HEK293 (cell line): ENCODE data around the gene ARHGEF39.

ENCODE experiments used
- CTCF ChIA-PET: fragments of 350-600 bp; formaldehyde crosslinking; extraction: SDS; loops from one replicate; lab custom pipeline; 2021; ENCODE audit warnings: antibody characterized with exemption; lab: Yijun Ruan, JAX
- POLR2A ChIA-PET: fragments of 300-600 bp; formaldehyde crosslinking; extraction: SDS; loops from one replicate; lab custom pipeline; 2020; ENCODE audit warnings: antibody characterized with exemption, inconsistent platforms; lab: Yijun Ruan, JAX
- H3K27ac ChIP-seq: fragments of 200-500 bp; sonication (Bioruptor generic); 2 replicates; pipeline ENCODE4 v1.5.1; 2014; ENCODE audit warnings: low read depth, low read length, control low read depth, inconsistent platforms; ENCODE audit errors: extremely low read depth
- H3K36me3 ChIP-seq, 2 experiments: fragments of 200-500 bp in 1 of 2; sonication (Bioruptor generic) in 1 of 2; 1 replicate in 1 of 2; 2 replicates in 1 of 2; pipeline ENCODE4 v1.5.1; 2014 to 2017; ENCODE audit warnings: inconsistent platforms in 2 of 2, low read length in 2 of 2; ENCODE audit not compliant: control insufficient read depth in 2 of 2, insufficient read depth in 1 of 2
- H3K4me1 ChIP-seq: fragments of 200-500 bp; sonication (Bioruptor generic); 2 replicates; pipeline ENCODE4 v1.5.1; 2014; ENCODE audit warnings: mild to moderate bottlenecking, low read length, inconsistent platforms; ENCODE audit not compliant: control insufficient read depth, insufficient read depth
- H3K4me3 ChIP-seq: 2 replicates; pipeline ENCODE4 v1.5.1; 2011; ENCODE audit warnings: low read depth, mild to moderate bottlenecking, control low read depth, low read length, moderate library complexity
- H3K9me3 ChIP-seq: fragments of 200-500 bp; sonication (Bioruptor generic); 2 replicates; pipeline ENCODE4 v1.5.1; 2014; ENCODE audit warnings: low read depth, low read length, inconsistent platforms; ENCODE audit not compliant: control insufficient read depth, insufficient read depth
- IKZF3 ChIP-seq: fragments of 450-650 bp; IDR thresholded peaks from 2 replicates; pipeline ENCODE4 v1.5.0; 2018; ENCODE audit warnings: missing biosample characterization, mild to moderate bottlenecking, missing genetic modification characterization, moderate library complexity
- KLF7 ChIP-seq: fragments of 450-650 bp; formaldehyde crosslinking; IDR thresholded peaks from 2 replicates; pipeline ENCODE4 v1.5.1; 2016; ENCODE audit warnings: missing biosample characterization, missing genetic modification characterization, borderline replicate concordance
- ZBTB49 ChIP-seq: fragments of 450-650 bp; formaldehyde crosslinking; IDR thresholded peaks from 2 replicates; pipeline ENCODE4 v1.5.1; 2016; ENCODE audit warnings: missing biosample characterization, missing genetic modification characterization, low read depth
- ZBTB8A ChIP-seq: fragments of 450-650 bp; formaldehyde crosslinking; IDR thresholded peaks from 2 replicates; pipeline ENCODE4 v1.5.1; 2016; ENCODE audit warnings: missing biosample characterization, missing genetic modification characterization
- ZFP41 ChIP-seq: fragments of 450-650 bp; formaldehyde crosslinking; IDR thresholded peaks from 2 replicates; pipeline ENCODE4 v1.5.1; 2016; ENCODE audit warnings: missing biosample characterization, missing genetic modification characterization, borderline replicate concordance
- ZNF155 ChIP-seq: fragments of 450-650 bp; formaldehyde crosslinking; IDR thresholded peaks from 2 replicates; pipeline ENCODE4 v1.5.1; 2016; ENCODE audit warnings: missing biosample characterization, missing genetic modification characterization
- ZNF169 ChIP-seq: fragments of 450-650 bp; formaldehyde crosslinking; IDR thresholded peaks from 2 replicates; pipeline ENCODE4 v1.5.1; 2016; ENCODE audit warnings: missing biosample characterization, missing genetic modification characterization
- ZNF174 ChIP-seq: fragments of 450-650 bp; formaldehyde crosslinking; IDR thresholded peaks from 2 replicates; pipeline ENCODE4 v1.5.0; 2017; ENCODE audit warnings: missing biosample characterization, mild to moderate bottlenecking, missing genetic modification characterization
- ZNF248 ChIP-seq: fragments of 450-650 bp; formaldehyde crosslinking; IDR thresholded peaks from 2 replicates; pipeline ENCODE4 v1.5.1; 2017; ENCODE audit warnings: missing biosample characterization, missing genetic modification characterization
- ZNF416 ChIP-seq: fragments of 450-650 bp; formaldehyde crosslinking; IDR thresholded peaks from 2 replicates; pipeline ENCODE4 v1.5.1; 2016; ENCODE audit warnings: missing biosample characterization, missing genetic modification characterization
- ZNF501 ChIP-seq: fragments of 450-650 bp; formaldehyde crosslinking; IDR thresholded peaks from 2 replicates; pipeline ENCODE4 v1.5.1; 2016; ENCODE audit warnings: missing biosample characterization, missing genetic modification characterization
- ZNF785 ChIP-seq: fragments of 450-650 bp; formaldehyde crosslinking; IDR thresholded peaks from 2 replicates; pipeline ENCODE4 v1.5.1; 2016; ENCODE audit warnings: missing biosample characterization, missing genetic modification characterization
- ZNF843 ChIP-seq: fragments of 450-650 bp; formaldehyde crosslinking; IDR thresholded peaks from 2 replicates; pipeline ENCODE4 v1.5.1; 2016; ENCODE audit warnings: missing biosample characterization, missing genetic modification characterization
- ZXDB ChIP-seq: fragments of 450-650 bp; formaldehyde crosslinking; IDR thresholded peaks from 2 replicates; pipeline ENCODE4 v1.5.1; 2016; ENCODE audit warnings: missing biosample characterization, missing genetic modification characterization
- TF ChIP-seq, protein P1 (sequence below): fragments of 450-650 bp; formaldehyde crosslinking; IDR thresholded peaks from 2 replicates; pipeline ENCODE4 v1.5.1; 2016; ENCODE audit warnings: missing biosample characterization, missing genetic modification characterization
- TF ChIP-seq, protein P2 (sequence below): fragments of 450-650 bp; formaldehyde crosslinking; IDR thresholded peaks from 2 replicates; pipeline ENCODE4 v1.5.1; 2017; ENCODE audit warnings: missing biosample characterization, missing genetic modification characterization
- TF ChIP-seq, protein P3 (sequence below): fragments of 450-650 bp; formaldehyde crosslinking; IDR thresholded peaks from 2 replicates; pipeline ENCODE4 v1.5.0; 2017; ENCODE audit warnings: missing biosample characterization, missing genetic modification characterization, borderline replicate concordance

Gene ARHGEF39

GRCh38 chr9:35649431-35650340 is 15.3 kb downstream of the ARHGEF39 start:
- Histone ChIP-seq H3K27ac (no peak overlapping the region), H3K9me3 (no peaks in the 10 kb centered on the region), H3K4me3 (no peak overlapping the region), H3K36me3 (no peaks in the 10 kb centered on the region), H3K4me1 (no peaks in the 10 kb centered on the region)
- TF ChIP-seq KLF7 (tag by site-specific recombination) (no peak), ZFP41 (tag by site-specific recombination) (no peak), ZNF416 (tag by site-specific recombination) (no peak), ZNF843 (tag by site-specific recombination) (no peak), ZNF155 (tag by site-specific recombination) (no peak), ZNF174 (tag by site-specific recombination) (no peak), ZBTB49 (tag by site-specific recombination) (no peak), ZNF248 (tag by site-specific recombination) (no peak), ZNF785 (no peak), ZXDB (tag by site-specific recombination) (no peak), ZNF169 (tag by site-specific recombination) (no peak)
- TF ChIP-seq, protein P1, sequence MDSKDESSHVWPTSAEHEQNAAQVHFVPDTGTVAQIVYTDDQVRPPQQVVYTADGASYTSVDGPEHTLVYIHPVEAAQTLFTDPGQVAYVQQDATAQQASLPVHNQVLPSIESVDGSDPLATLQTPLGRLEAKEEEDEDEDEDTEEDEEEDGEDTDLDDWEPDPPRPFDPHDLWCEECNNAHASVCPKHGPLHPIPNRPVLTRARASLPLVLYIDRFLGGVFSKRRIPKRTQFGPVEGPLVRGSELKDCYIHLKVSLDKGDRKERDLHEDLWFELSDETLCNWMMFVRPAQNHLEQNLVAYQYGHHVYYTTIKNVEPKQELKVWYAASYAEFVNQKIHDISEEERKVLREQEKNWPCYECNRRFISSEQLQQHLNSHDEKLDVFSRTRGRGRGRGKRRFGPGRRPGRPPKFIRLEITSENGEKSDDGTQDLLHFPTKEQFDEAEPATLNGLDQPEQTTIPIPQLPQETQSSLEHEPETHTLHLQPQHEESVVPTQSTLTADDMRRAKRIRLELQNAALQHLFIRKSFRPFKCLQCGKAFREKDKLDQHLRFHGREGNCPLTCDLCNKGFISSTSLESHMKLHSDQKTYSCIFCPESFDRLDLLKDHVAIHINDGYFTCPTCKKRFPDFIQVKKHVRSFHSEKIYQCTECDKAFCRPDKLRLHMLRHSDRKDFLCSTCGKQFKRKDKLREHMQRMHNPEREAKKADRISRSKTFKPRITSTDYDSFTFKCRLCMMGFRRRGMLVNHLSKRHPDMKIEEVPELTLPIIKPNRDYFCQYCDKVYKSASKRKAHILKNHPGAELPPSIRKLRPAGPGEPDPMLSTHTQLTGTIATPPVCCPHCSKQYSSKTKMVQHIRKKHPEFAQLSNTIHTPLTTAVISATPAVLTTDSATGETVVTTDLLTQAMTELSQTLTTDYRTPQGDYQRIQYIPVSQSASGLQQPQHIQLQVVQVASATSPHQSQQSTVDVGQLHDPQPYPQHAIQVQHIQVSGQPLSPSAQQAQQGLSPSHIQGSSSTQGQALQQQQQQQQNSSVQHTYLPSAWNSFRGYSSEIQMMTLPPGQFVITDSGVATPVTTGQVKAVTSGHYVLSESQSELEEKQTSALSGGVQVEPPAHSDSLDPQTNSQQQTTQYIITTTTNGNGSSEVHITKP (tag by site-specific recombination), result no peak
- TF ChIP-seq, protein P2, sequence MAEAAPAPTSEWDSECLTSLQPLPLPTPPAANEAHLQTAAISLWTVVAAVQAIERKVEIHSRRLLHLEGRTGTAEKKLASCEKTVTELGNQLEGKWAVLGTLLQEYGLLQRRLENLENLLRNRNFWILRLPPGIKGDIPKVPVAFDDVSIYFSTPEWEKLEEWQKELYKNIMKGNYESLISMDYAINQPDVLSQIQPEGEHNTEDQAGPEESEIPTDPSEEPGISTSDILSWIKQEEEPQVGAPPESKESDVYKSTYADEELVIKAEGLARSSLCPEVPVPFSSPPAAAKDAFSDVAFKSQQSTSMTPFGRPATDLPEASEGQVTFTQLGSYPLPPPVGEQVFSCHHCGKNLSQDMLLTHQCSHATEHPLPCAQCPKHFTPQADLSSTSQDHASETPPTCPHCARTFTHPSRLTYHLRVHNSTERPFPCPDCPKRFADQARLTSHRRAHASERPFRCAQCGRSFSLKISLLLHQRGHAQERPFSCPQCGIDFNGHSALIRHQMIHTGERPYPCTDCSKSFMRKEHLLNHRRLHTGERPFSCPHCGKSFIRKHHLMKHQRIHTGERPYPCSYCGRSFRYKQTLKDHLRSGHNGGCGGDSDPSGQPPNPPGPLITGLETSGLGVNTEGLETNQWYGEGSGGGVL (tag by site-specific recombination), result no peak
- ChIA-PET POLR2A (interaction anchor here (1.2 to 4.5 kb wide), 2 partner anchors 8 to 9 kb away, joined by 3 to 41 read pairs; partner anchors contain the start of genes CCDC107 and RMRP), CTCF (interaction anchor here (2.2 kb wide), 1 partner anchor 83 kb away, joined by 11 read pairs; the partner anchor contains the start of genes CREB3 and TLN1)

- Histone ChIP-seq H3K4me1 (no peaks in the 10 kb centered on the region), H3K36me3 (no peaks in the 10 kb centered on the region), H3K27ac (peak overlapping the region; percentile 51), H3K9me3 (no peaks in the 10 kb centered on the region), H3K4me3 (peak overlapping the region; percentile 62)
- CTCF ChIA-PET, result interaction anchor here (0.6 to 4.8 kb wide), 40 partner anchors 11 to 747 kb away, joined by 3 to 74 read pairs (median 4); partner anchors contain the start of genes ARHGEF39, CCDC107 and RMRP
- POLR2A ChIA-PET, result interaction anchor here (1.1 to 4.5 kb wide), 6 partner anchors 11 to 85 kb away, joined by 3 to 41 read pairs (median 4); partner anchors contain the start of genes ARHGEF39, CCDC107, CREB3 and RMRP
- TF ChIP-seq IKZF3 (tag by site-specific recombination) (no peak), ZNF501 (peak; percentile 69; the same call in 1 of the 2 replicates), ZBTB8A (peak; percentile 38; the same call in 1 of the 2 replicates)
- TF ChIP-seq, protein P3, sequence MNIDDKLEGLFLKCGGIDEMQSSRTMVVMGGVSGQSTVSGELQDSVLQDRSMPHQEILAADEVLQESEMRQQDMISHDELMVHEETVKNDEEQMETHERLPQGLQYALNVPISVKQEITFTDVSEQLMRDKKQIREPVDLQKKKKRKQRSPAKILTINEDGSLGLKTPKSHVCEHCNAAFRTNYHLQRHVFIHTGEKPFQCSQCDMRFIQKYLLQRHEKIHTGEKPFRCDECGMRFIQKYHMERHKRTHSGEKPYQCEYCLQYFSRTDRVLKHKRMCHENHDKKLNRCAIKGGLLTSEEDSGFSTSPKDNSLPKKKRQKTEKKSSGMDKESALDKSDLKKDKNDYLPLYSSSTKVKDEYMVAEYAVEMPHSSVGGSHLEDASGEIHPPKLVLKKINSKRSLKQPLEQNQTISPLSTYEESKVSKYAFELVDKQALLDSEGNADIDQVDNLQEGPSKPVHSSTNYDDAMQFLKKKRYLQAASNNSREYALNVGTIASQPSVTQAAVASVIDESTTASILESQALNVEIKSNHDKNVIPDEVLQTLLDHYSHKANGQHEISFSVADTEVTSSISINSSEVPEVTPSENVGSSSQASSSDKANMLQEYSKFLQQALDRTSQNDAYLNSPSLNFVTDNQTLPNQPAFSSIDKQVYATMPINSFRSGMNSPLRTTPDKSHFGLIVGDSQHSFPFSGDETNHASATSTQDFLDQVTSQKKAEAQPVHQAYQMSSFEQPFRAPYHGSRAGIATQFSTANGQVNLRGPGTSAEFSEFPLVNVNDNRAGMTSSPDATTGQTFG, result no peak
- TF ChIP-seq, protein P2 (tag by site-specific recombination), result peak; percentile 32; the same call in 1 of the 2 replicates
Measured at GRCh38 chr9:35646533-35647265, 18.3 kb downstream of the ARHGEF39 start.
